ENCODE measurements around the gene DNAJC18. TPM values are rescaled to one million over a fixed set of nuclear protein-coding genes. Genes with fewer than 3 reads are reported as not detected.

Gene DNAJC18
- total and polyA plus RNA-seq, 2 of the 4 experiments (the other 2 are of a cell fraction): 8.5 to 11.1 TPM

DNA sequence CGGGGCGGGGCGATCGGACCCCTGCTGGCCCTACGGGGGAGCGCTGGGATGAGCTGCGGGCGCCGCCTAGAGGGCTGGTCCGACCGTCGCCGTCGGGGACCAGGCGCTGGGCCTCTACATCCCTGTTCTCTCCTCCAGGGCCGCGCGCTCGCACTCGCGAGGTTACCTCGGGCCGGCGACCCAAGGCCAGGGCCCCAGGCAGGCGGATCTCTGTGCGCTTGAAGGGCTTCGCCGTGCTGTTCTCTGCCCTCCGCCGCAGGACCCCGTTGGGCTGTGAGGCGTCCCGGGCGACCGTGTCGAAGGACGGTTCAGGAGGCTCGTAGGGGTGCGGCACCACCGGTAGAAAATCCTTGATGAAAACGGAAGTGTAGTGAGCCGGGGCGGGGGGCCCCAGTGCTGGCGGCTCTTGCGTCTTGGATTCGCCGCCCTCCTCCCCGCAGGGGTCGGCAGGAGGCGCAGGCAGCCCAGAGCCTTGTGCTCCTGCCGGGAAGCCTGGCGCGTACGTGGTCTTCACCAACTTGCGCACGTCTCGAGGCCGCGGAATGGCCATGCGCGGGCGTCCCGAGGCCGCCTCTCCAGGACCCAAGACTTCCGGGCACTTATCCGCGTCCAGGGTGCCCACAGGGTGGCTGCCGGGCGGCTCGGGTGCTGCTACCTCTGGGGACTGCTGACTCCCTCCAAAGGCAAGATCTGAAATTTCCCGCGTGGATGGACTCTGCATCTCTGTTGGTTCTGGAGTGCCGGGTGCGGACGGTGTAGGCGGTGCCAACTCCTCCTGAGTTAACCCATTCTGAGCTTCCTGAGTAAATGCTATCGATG, 46.4 kb downstream of the DNAJC18 start:
- H4K8ac ChIP-seq (ENCODE audit: low read depth in 2 of 2, low read length in 2 of 2): no peak overlapping the region
- H3K18ac ChIP-seq (ENCODE audit: low read depth, low read length): no peak overlapping the region
- no peak overlapping the region for H2BK120ac ChIP-seq (ENCODE audit: low read depth, low read length)
- H3K27ac ChIP-seq (ENCODE audit: insufficient read depth, low read length): no peak overlapping the region
- H4K5ac ChIP-seq (ENCODE audit: low read depth, low read length): no peak overlapping the region
- H2AK9ac ChIP-seq (replicated peaks; ENCODE audit: low read depth, low read length, poor library complexity): no peak overlapping the region
- no peaks in the 10 kb centered on the region for H4K20me1 ChIP-seq (ENCODE audit: insufficient read depth, low read length)
- POLR2A ChIA-PET (ENCODE audit: unreplicated experiment): no interaction called here
- 27% methylated on average over 37 of the region's 77 CpGs; no CpG with 5 or more reads in 1 of the 2 experiments for WGBS, 2 experiments (ENCODE audit: extremely low coverage in 2 of 2, insufficient read length in 1 of 2)
- H3K9me1 ChIP-seq (ENCODE audit: insufficient read depth, low read length): no peaks in the 10 kb centered on the region
- H4K91ac ChIP-seq (ENCODE audit: insufficient read depth, low read depth, low read length): no peak overlapping the region
- dilution Hi-C loops (cut with HindIII; ENCODE audit: low sequenced_read_pairs, unreplicated experiment): no loop called here
- H3K27me3 ChIP-seq (ENCODE audit: control insufficient read depth, insufficient read depth, low read length): peaks cover 28% of the 10 kb centered on the region
- no peak overlapping the region for H2BK20ac ChIP-seq (ENCODE audit: low read depth, low read length)
- no peak overlapping the region for H2BK15ac ChIP-seq (ENCODE audit: low read depth, low read length)
- peak; percentile 64 for ATAC-seq (ENCODE audit: low read depth)
- H3K79me1 ChIP-seq (ENCODE audit: low read depth in 1 of 2, low read length in 2 of 2): no peaks in the 10 kb centered on the region
- no peak overlapping the region for H3K9ac ChIP-seq (ENCODE audit: low read depth, low read length)
- CTCF ChIA-PET: interaction anchor here (1.3 kb wide), 1 partner anchor 120 kb away, joined by 3 read pairs; no protein-coding TSS in a partner anchor
- no peak overlapping the region for H3K56ac ChIP-seq (ENCODE audit: extremely low read depth, insufficient read depth, low read length)
- H3K4ac ChIP-seq (ENCODE audit: low read depth, low read length): no peak overlapping the region
- peaks cover 5% of the 10 kb centered on the region; the same call in 1 of the 2 replicates for H3K4me1 ChIP-seq (ENCODE audit: control insufficient read depth, insufficient read depth, low read length)
- TF ChIP-seq RAD21 (IDR thresholded peaks at IDR 0.05; ENCODE audit: low read length): peak; percentile 60
- TF ChIP-seq MAFK (IDR thresholded peaks at IDR 0.05; ENCODE audit: low read depth, low read length): no peak
- TF ChIP-seq, protein P1, sequence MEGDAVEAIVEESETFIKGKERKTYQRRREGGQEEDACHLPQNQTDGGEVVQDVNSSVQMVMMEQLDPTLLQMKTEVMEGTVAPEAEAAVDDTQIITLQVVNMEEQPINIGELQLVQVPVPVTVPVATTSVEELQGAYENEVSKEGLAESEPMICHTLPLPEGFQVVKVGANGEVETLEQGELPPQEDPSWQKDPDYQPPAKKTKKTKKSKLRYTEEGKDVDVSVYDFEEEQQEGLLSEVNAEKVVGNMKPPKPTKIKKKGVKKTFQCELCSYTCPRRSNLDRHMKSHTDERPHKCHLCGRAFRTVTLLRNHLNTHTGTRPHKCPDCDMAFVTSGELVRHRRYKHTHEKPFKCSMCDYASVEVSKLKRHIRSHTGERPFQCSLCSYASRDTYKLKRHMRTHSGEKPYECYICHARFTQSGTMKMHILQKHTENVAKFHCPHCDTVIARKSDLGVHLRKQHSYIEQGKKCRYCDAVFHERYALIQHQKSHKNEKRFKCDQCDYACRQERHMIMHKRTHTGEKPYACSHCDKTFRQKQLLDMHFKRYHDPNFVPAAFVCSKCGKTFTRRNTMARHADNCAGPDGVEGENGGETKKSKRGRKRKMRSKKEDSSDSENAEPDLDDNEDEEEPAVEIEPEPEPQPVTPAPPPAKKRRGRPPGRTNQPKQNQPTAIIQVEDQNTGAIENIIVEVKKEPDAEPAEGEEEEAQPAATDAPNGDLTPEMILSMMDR (conservative IDR thresholded peaks at IDR 0.05; ENCODE audit: low read depth, low read length): peak; percentile 63
- TF ChIP-seq, protein P2, sequence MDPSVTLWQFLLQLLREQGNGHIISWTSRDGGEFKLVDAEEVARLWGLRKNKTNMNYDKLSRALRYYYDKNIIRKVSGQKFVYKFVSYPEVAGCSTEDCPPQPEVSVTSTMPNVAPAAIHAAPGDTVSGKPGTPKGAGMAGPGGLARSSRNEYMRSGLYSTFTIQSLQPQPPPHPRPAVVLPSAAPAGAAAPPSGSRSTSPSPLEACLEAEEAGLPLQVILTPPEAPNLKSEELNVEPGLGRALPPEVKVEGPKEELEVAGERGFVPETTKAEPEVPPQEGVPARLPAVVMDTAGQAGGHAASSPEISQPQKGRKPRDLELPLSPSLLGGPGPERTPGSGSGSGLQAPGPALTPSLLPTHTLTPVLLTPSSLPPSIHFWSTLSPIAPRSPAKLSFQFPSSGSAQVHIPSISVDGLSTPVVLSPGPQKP (IDR thresholded peaks at IDR 0.05; ENCODE audit: borderline replicate concordance, low read depth, low read length): no peak
- H3K14ac ChIP-seq (replicated peaks; ENCODE audit: low read depth, low read length): no peak overlapping the region
- intact Hi-C loops (cut with micrococcal nuclease): no loop called here
- DNase-seq: no peak
- H2BK5ac ChIP-seq (ENCODE audit: low read depth, low read length, poor library complexity, severe bottlenecking): no peak overlapping the region
- H3K4me3 ChIP-seq (ENCODE audit: insufficient read depth, low read depth, low read length): peak overlapping the region; percentile 26; the same call in 1 of the 2 replicates
- H3K9me3 ChIP-seq (ENCODE audit: control insufficient read depth, insufficient read depth, low read length): peaks cover 16% of the 10 kb centered on the region; the same call in 1 of the 2 replicates
- peak overlapping the region; percentile 86 for H2AFZ ChIP-seq (replicated peaks; ENCODE audit: low read length, poor library complexity)
- no peak overlapping the region for H3K23ac ChIP-seq (ENCODE audit: low read depth, low read length)
- H3K36me3 ChIP-seq (ENCODE audit: control insufficient read depth, insufficient read depth, low read length): no peaks in the 10 kb centered on the region
- H2AK5ac ChIP-seq (ENCODE audit: low read depth, low read length): no peak overlapping the region
- no TSS peak for BruUV-seq (replicated peaks)
- no peak overlapping the region; the same call in 1 of the 2 replicates for H3K4me2 ChIP-seq (ENCODE audit: low read depth, low read length)
- in situ Hi-C loops (cut with MboI; ENCODE audit: low sequenced_read_pairs): no loop called here
